ENCODE results near the gene OTOA.

The OTOA gene

GRCh38 chr16:21639493-21639892 lies 24.3 kb upstream of the OTOA start:
- ChIA-PET POLR2A (no interaction called here), CTCF (interaction anchor here (0.6 to 2.4 kb wide), 7 partner anchors 8 to 68 kb away, joined by 3 to 11 read pairs (median 3); no protein-coding TSS in a partner anchor)
- TF ChIP-seq ZNF175 (tag by site-specific recombination; IDR thresholded peaks at IDR 0.05), result no peak
- no peak for TF ChIP-seq ZNF16 (tag by site-specific recombination; IDR thresholded peaks at IDR 0.05; ENCODE audit: low read depth)
- no peak for TF ChIP-seq ZNF558 (tag by site-specific recombination; IDR thresholded peaks at IDR 0.05)
- TF ChIP-seq ZNF362 (tag by site-specific recombination; IDR thresholded peaks at IDR 0.05), result no peak
- TF ChIP-seq ZNF561 (tag by site-specific recombination; IDR thresholded peaks at IDR 0.05; ENCODE audit: borderline replicate concordance), result no peak
- no peak for TF ChIP-seq ZNF114 (tag by site-specific recombination; IDR thresholded peaks at IDR 0.05)
- no peak for TF ChIP-seq ZNF670 (tag by site-specific recombination; IDR thresholded peaks at IDR 0.05; ENCODE audit: low read depth)
- TF ChIP-seq ZNF404 (tag by site-specific recombination; IDR thresholded peaks at IDR 0.05), result no peak
- TF ChIP-seq ZFP37 (tag by site-specific recombination; IDR thresholded peaks at IDR 0.05), result no peak
- TF ChIP-seq ZNF549 (tag by site-specific recombination; IDR thresholded peaks at IDR 0.05), result no peak
- no peak for TF ChIP-seq SP7 (tag by site-specific recombination; IDR thresholded peaks at IDR 0.05)
- no peak for TF ChIP-seq ZNF202 (tag by site-specific recombination; IDR thresholded peaks at IDR 0.05; ENCODE audit: borderline replicate concordance)
- no peak for TF ChIP-seq ZNF830 (tag by site-specific recombination; IDR thresholded peaks at IDR 0.05; ENCODE audit: low read depth)
- TF ChIP-seq ZNF112 (tag by site-specific recombination; IDR thresholded peaks at IDR 0.05), result no peak
- no peak for TF ChIP-seq MEIS1 (CRISPR knock-in tag; IDR thresholded peaks at IDR 0.05; ENCODE audit: borderline replicate concordance)
- no peak for TF ChIP-seq ZNF148 (tag by site-specific recombination; IDR thresholded peaks at IDR 0.05; ENCODE audit: borderline replicate concordance)
- TF ChIP-seq CTCF (tag by site-specific recombination; IDR thresholded peaks at IDR 0.05), result no peak
- no peak for TF ChIP-seq SCRT2 (tag by site-specific recombination; IDR thresholded peaks at IDR 0.05)
- peaks cover 0 to under 1% of the 10 kb centered on the region in 2 experiments; a peak in 1 of 3 replicates for H3K36me3 ChIP-seq (ENCODE audit: control insufficient read depth in 2 of 2, insufficient read depth in 1 of 2, low read length in 2 of 2)
- H3K9me3 ChIP-seq (ENCODE audit: control insufficient read depth, insufficient read depth, low read depth, low read length), result no peaks in the 10 kb centered on the region
- H3K4me3 ChIP-seq (ENCODE audit: low read depth, low read length), result no peak overlapping the region
- H3K4me1 ChIP-seq (ENCODE audit: control insufficient read depth, insufficient read depth, low read length), result no peaks in the 10 kb centered on the region
- no peak overlapping the region for H3K27ac ChIP-seq (ENCODE audit: extremely low read depth, low read depth, low read length)

GRCh38 chr16:21641916-21642315 lies 21.9 kb upstream of the OTOA start:
- CTCF ChIA-PET, result interaction anchor here (0.6 to 3.0 kb wide), 7 partner anchors 15 to 1134 kb away, joined by 3 to 20 read pairs (median 5); no protein-coding TSS in a partner anchor
- H3K27ac ChIP-seq (ENCODE audit: extremely low read depth, low read depth, low read length), result no peak overlapping the region
- POLR2A ChIA-PET, result interaction anchor here (0.6 kb wide), 1 partner anchor 308 kb away, joined by 7 read pairs; no protein-coding TSS in a partner anchor

More at GRCh38 chr16:21641916-21642315, 21.9 kb upstream of the OTOA start:
- H3K9me3 ChIP-seq (ENCODE audit: control insufficient read depth, insufficient read depth, low read depth, low read length), result no peaks in the 10 kb centered on the region
- H3K4me1 ChIP-seq (ENCODE audit: control insufficient read depth, insufficient read depth, low read length), result no peaks in the 10 kb centered on the region
- no peak overlapping the region for H3K4me3 ChIP-seq (ENCODE audit: low read depth, low read length)
- peaks cover 0 to under 1% of the 10 kb centered on the region in 2 experiments; a peak in 1 of 3 replicates for H3K36me3 ChIP-seq (ENCODE audit: control insufficient read depth in 2 of 2, insufficient read depth in 1 of 2, low read length in 2 of 2)
- TF ChIP-seq ZNF837 (tag by site-specific recombination; IDR thresholded peaks at IDR 0.05) (no peak), ZNF747 (tag by site-specific recombination; IDR thresholded peaks at IDR 0.05) (no peak), ZNF76 (tag by site-specific recombination; IDR thresholded peaks at IDR 0.05; ENCODE audit: borderline replicate concordance, low read depth) (no peak), ZNF24 (tag by site-specific recombination; IDR thresholded peaks at IDR 0.05) (no peak), RBAK (tag by site-specific recombination; IDR thresholded peaks at IDR 0.05) (no peak), ZNF658 (tag by site-specific recombination; IDR thresholded peaks at IDR 0.05) (no peak)
